ENCODE measurements around the gene TAF4. TPM values are rescaled to one million over a fixed set of nuclear protein-coding genes. Genes with fewer than 3 reads are reported as not detected.

TAF4 gene
- total and polyA plus RNA-seq, 2 donors = 3.4 to 12.0 TPM

- no peaks in the 10 kb centered on the region for H3K36me3 ChIP-seq (ENCODE audit: control insufficient read depth in 2 of 2, insufficient read depth in 2 of 2, low read length in 1 of 2)
- peak in 8 of 9 donors; percentile 23 to 83 (median 55) for DNase-seq (ENCODE audit: low read depth in 6 of 9, low spot score in 9 of 9)
Observed at GRCh38 chr20:62030834-62031434, 34.7 kb downstream of the TAF4 start.

GRCh38 chr20:62030357-62030756 is 35.3 kb downstream of the TAF4 start:
- Histone ChIP-seq H3K27me3 (ENCODE audit: control insufficient read depth in 2 of 2, insufficient read depth in 1 of 2, low read length in 1 of 2) (no peaks in the 10 kb centered on the region), H3K36me3 (ENCODE audit: control insufficient read depth in 2 of 2, insufficient read depth in 2 of 2, low read length in 1 of 2) (no peaks in the 10 kb centered on the region), H3K4me3 (ENCODE audit: low read length in 2 of 2) (no peak overlapping the region), H3K4me1 (ENCODE audit: control insufficient read depth in 2 of 2, insufficient read depth in 2 of 2, low read length in 2 of 2) (peaks cover 19 to 49% of the 10 kb centered on the region in 2 donors), H3K27ac (ENCODE audit: low read depth in 1 of 2, low read length in 1 of 2) (peak overlapping the region in 1 of 2 donors; percentile 91), H3K9me3 (ENCODE audit: control insufficient read depth in 2 of 2, insufficient read depth in 1 of 2, low read length in 1 of 2) (no peaks in the 10 kb centered on the region)
- no peak for DNase-seq (ENCODE audit: low read depth in 6 of 9, low spot score in 9 of 9)
- WGBS = 93% methylated on average over 9 of the region's 9 CpGs

More at GRCh38 chr20:62030834-62031434, 34.7 kb downstream of the TAF4 start:
- Histone ChIP-seq H3K27me3 (ENCODE audit: control insufficient read depth in 2 of 2, insufficient read depth in 1 of 2, low read length in 1 of 2) (no peaks in the 10 kb centered on the region), H3K27ac (ENCODE audit: low read depth in 1 of 2, low read length in 1 of 2) (peak overlapping the region; percentile 88 to 91), H3K4me1 (ENCODE audit: control insufficient read depth in 2 of 2, insufficient read depth in 2 of 2, low read length in 2 of 2) (peaks cover 17 to 46% of the 10 kb centered on the region in 2 donors), H3K4me3 (ENCODE audit: low read length in 2 of 2) (no peak overlapping the region), H3K9me3 (ENCODE audit: control insufficient read depth in 2 of 2, insufficient read depth in 1 of 2, low read length in 1 of 2) (no peaks in the 10 kb centered on the region)
- 52% methylated on average over 14 of the region's 14 CpGs for WGBS

GRCh38 chr20:62029949-62030348 is 35.7 kb downstream of the TAF4 start:
- H3K27me3 ChIP-seq (ENCODE audit: control insufficient read depth in 2 of 2, insufficient read depth in 1 of 2, low read length in 1 of 2) = no peaks in the 10 kb centered on the region
- H3K9me3 ChIP-seq (ENCODE audit: control insufficient read depth in 2 of 2, insufficient read depth in 1 of 2, low read length in 1 of 2) = no peaks in the 10 kb centered on the region
- 98% methylated on average over 20 of the region's 20 CpGs for WGBS
- H3K36me3 ChIP-seq (ENCODE audit: control insufficient read depth in 2 of 2, insufficient read depth in 2 of 2, low read length in 1 of 2) = no peaks in the 10 kb centered on the region
- H3K4me1 ChIP-seq (ENCODE audit: control insufficient read depth in 2 of 2, insufficient read depth in 2 of 2, low read length in 2 of 2) = peaks cover 19 to 49% of the 10 kb centered on the region in 2 donors
- no peak overlapping the region for H3K27ac ChIP-seq (ENCODE audit: low read depth in 1 of 2, low read length in 1 of 2)
- DNase-seq (ENCODE audit: low read depth in 6 of 9, low spot score in 9 of 9) = no peak
- no peak overlapping the region for H3K4me3 ChIP-seq (ENCODE audit: low read length in 2 of 2)

GRCh38 chr20:62029296-62029695 is 36.4 kb downstream of the TAF4 start:
- Histone ChIP-seq H3K36me3 (ENCODE audit: control insufficient read depth in 2 of 2, insufficient read depth in 2 of 2, low read length in 1 of 2) (no peaks in the 10 kb centered on the region), H3K9me3 (ENCODE audit: control insufficient read depth in 2 of 2, insufficient read depth in 1 of 2, low read length in 1 of 2) (no peaks in the 10 kb centered on the region), H3K27me3 (ENCODE audit: control insufficient read depth in 2 of 2, insufficient read depth in 1 of 2, low read length in 1 of 2) (no peaks in the 10 kb centered on the region), H3K4me1 (ENCODE audit: control insufficient read depth in 2 of 2, insufficient read depth in 2 of 2, low read length in 2 of 2) (peaks cover 19 to 49% of the 10 kb centered on the region in 2 donors), H3K27ac (ENCODE audit: low read depth in 1 of 2, low read length in 1 of 2) (no peak overlapping the region), H3K4me3 (ENCODE audit: low read length in 2 of 2) (no peak overlapping the region)
- no peak for DNase-seq (ENCODE audit: low read depth in 6 of 9, low spot score in 9 of 9)
- WGBS = 90% methylated on average over 15 of the region's 15 CpGs

GRCh38 chr20:62028384-62028783 is 37.3 kb downstream of the TAF4 start:
- DNase-seq (ENCODE audit: low read depth in 6 of 9, low spot score in 9 of 9) = no peak
- H3K36me3 ChIP-seq (ENCODE audit: control insufficient read depth in 2 of 2, insufficient read depth in 2 of 2, low read length in 1 of 2) = no peaks in the 10 kb centered on the region
- H3K27me3 ChIP-seq (ENCODE audit: control insufficient read depth in 2 of 2, insufficient read depth in 1 of 2, low read length in 1 of 2) = no peaks in the 10 kb centered on the region
- H3K4me3 ChIP-seq (ENCODE audit: low read length in 2 of 2) = no peak overlapping the region
- no peaks in the 10 kb centered on the region for H3K9me3 ChIP-seq (ENCODE audit: control insufficient read depth in 2 of 2, insufficient read depth in 1 of 2, low read length in 1 of 2)
- no peak overlapping the region for H3K27ac ChIP-seq (ENCODE audit: low read depth in 1 of 2, low read length in 1 of 2)
- peaks cover 19 to 49% of the 10 kb centered on the region in 2 donors for H3K4me1 ChIP-seq (ENCODE audit: control insufficient read depth in 2 of 2, insufficient read depth in 2 of 2, low read length in 2 of 2)
- 93% methylated on average over 14 of the region's 14 CpGs for WGBS

GRCh38 chr20:62027698-62028321 is 37.9 kb downstream of the TAF4 start:
- 97% methylated on average over 12 of the region's 12 CpGs for WGBS

GRCh38 chr20:62027116-62027515 is 38.6 kb downstream of the TAF4 start:
- no peak overlapping the region for H3K4me3 ChIP-seq (ENCODE audit: low read length in 2 of 2)
- no peak overlapping the region for H3K27ac ChIP-seq (ENCODE audit: low read depth in 1 of 2, low read length in 1 of 2)
- H3K9me3 ChIP-seq (ENCODE audit: control insufficient read depth in 2 of 2, insufficient read depth in 1 of 2, low read length in 1 of 2) = no peaks in the 10 kb centered on the region
- H3K4me1 ChIP-seq (ENCODE audit: control insufficient read depth in 2 of 2, insufficient read depth in 2 of 2, low read length in 2 of 2) = peaks cover 15 to 37% of the 10 kb centered on the region in 2 donors
- DNase-seq (ENCODE audit: low read depth in 6 of 9, low spot score in 9 of 9) = no peak
- no peaks in the 10 kb centered on the region for H3K27me3 ChIP-seq (ENCODE audit: control insufficient read depth in 2 of 2, insufficient read depth in 1 of 2, low read length in 1 of 2)
- WGBS = 73% methylated on average over 9 of the region's 9 CpGs
- H3K36me3 ChIP-seq (ENCODE audit: control insufficient read depth in 2 of 2, insufficient read depth in 2 of 2, low read length in 1 of 2) = no peaks in the 10 kb centered on the region

More at GRCh38 chr20:62027698-62028321, 37.9 kb downstream of the TAF4 start:
- H3K4me3 ChIP-seq (ENCODE audit: low read length in 2 of 2) = no peak overlapping the region
- peaks cover 19 to 44% of the 10 kb centered on the region in 2 donors for H3K4me1 ChIP-seq (ENCODE audit: control insufficient read depth in 2 of 2, insufficient read depth in 2 of 2, low read length in 2 of 2)
- no peaks in the 10 kb centered on the region for H3K36me3 ChIP-seq (ENCODE audit: control insufficient read depth in 2 of 2, insufficient read depth in 2 of 2, low read length in 1 of 2)
- no peak for DNase-seq (ENCODE audit: low read depth in 6 of 9, low spot score in 9 of 9)
- no peaks in the 10 kb centered on the region for H3K27me3 ChIP-seq (ENCODE audit: control insufficient read depth in 2 of 2, insufficient read depth in 1 of 2, low read length in 1 of 2)
- no peak overlapping the region for H3K27ac ChIP-seq (ENCODE audit: low read depth in 1 of 2, low read length in 1 of 2)
- H3K9me3 ChIP-seq (ENCODE audit: control insufficient read depth in 2 of 2, insufficient read depth in 1 of 2, low read length in 1 of 2) = no peaks in the 10 kb centered on the region

GRCh38 chr20:62026564-62026856 is 39.2 kb downstream of the TAF4 start:
- no peaks in the 10 kb centered on the region for H3K27me3 ChIP-seq (ENCODE audit: control insufficient read depth in 2 of 2, insufficient read depth in 1 of 2, low read length in 1 of 2)
- no peaks in the 10 kb centered on the region for H3K36me3 ChIP-seq (ENCODE audit: control insufficient read depth in 2 of 2, insufficient read depth in 2 of 2, low read length in 1 of 2)
- no peak overlapping the region for H3K4me3 ChIP-seq (ENCODE audit: low read length in 2 of 2)
- WGBS = 90% methylated on average over 11 of the region's 11 CpGs
- no peaks in the 10 kb centered on the region for H3K9me3 ChIP-seq (ENCODE audit: control insufficient read depth in 2 of 2, insufficient read depth in 1 of 2, low read length in 1 of 2)
- H3K27ac ChIP-seq (ENCODE audit: low read depth in 1 of 2, low read length in 1 of 2) = no peak overlapping the region
- peaks cover 10 to 31% of the 10 kb centered on the region in 2 donors for H3K4me1 ChIP-seq (ENCODE audit: control insufficient read depth in 2 of 2, insufficient read depth in 2 of 2, low read length in 2 of 2)
- no peak for DNase-seq (ENCODE audit: low read depth in 6 of 9, low spot score in 9 of 9)

GRCh38 chr20:62025832-62026563 is 39.7 kb downstream of the TAF4 start:
- H3K27me3 ChIP-seq (ENCODE audit: control insufficient read depth in 2 of 2, insufficient read depth in 1 of 2, low read length in 1 of 2) = no peaks in the 10 kb centered on the region
- no peaks in the 10 kb centered on the region for H3K9me3 ChIP-seq (ENCODE audit: control insufficient read depth in 2 of 2, insufficient read depth in 1 of 2, low read length in 1 of 2)
- WGBS = 36% methylated on average over 22 of the region's 22 CpGs
- H3K27ac ChIP-seq (ENCODE audit: low read depth in 1 of 2, low read length in 1 of 2) = no peak overlapping the region
- peaks cover 5 to 26% of the 10 kb centered on the region in 2 donors for H3K4me1 ChIP-seq (ENCODE audit: control insufficient read depth in 2 of 2, insufficient read depth in 2 of 2, low read length in 2 of 2)
- DNase-seq (ENCODE audit: low read depth in 6 of 9, low spot score in 9 of 9) = peak in 7 of 9 donors; percentile 20 to 74 (median 35)
- no peaks in the 10 kb centered on the region for H3K36me3 ChIP-seq (ENCODE audit: control insufficient read depth in 2 of 2, insufficient read depth in 2 of 2, low read length in 1 of 2)
- no peak overlapping the region for H3K4me3 ChIP-seq (ENCODE audit: low read length in 2 of 2)

Measured in thymus (tissue), 11 donors.